ENCODE data around the gene ATP8B4.

The ATP8B4 gene

DNA sequence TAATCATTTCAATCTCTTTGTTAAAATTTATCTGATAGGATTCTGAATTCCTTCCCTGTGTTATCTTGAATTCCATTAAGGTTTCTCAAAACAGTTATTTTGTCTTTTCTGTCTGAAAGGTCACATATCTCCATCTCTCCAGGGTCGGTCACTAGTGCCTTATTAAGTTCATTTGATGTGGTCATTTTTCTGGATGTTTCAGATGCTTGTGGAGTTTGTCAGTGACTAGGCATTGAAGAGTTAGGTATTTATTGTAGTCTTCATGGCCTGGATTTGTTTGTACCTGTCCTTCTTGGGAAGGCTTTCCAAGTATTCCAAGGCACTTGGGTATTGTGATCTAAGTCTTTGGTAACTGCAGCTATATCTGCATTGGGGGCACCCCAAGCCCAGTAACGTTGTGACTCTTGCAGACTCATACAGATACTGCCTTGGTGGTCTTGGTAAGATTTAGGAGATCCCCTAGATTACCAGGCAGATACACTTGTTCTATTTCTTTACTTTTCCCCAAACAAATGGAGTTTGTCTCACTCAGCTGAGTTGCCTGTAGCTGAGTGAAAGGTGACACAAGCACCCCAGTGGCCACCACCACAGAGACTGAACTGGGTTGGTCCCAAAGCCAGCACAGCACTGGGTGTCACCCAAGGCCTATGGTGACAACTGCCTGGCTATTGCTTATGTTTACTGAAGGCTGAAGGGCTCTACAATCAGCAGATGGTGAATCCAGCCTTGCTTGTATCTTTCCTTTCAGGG is 44.1 kb upstream of the ATP8B4 start:
- no peak for TF ChIP-seq CEBPB (IDR thresholded peaks at IDR 0.05)
- no peak for TF ChIP-seq NFIC (IDR thresholded peaks at IDR 0.05)
- TF ChIP-seq, protein P1, sequence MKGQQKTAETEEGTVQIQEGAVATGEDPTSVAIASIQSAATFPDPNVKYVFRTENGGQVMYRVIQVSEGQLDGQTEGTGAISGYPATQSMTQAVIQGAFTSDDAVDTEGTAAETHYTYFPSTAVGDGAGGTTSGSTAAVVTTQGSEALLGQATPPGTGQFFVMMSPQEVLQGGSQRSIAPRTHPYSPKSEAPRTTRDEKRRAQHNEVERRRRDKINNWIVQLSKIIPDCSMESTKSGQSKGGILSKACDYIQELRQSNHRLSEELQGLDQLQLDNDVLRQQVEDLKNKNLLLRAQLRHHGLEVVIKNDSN (IDR thresholded peaks at IDR 0.05) = no peak

DNA sequence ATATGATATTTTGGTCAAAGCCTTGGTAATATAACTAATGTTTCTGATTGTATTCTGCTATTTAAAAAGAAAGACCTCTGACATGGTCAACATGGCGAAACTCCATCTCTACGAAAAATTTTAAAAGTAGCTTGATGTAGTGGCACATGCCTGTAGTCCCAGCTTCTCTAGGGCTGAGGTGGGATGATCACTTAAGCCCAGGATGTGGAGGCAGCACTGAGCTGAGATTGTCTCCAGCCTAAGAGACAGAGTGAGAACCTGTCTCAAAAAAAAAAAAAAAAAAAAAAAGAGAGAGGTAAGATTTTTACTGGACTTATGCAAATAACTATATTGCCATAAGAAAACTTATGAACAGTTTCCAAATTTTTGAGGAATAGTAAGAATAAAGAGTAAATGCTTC is 32.4 kb upstream of the ATP8B4 start:
- TF ChIP-seq CREB1 (IDR thresholded peaks at IDR 0.05; ENCODE audit: low read depth) (no peak), EP300 (IDR thresholded peaks at IDR 0.05; ENCODE audit: borderline replicate concordance) (no peak), CEBPB (IDR thresholded peaks at IDR 0.05) (no peak), RAD21 (IDR thresholded peaks at IDR 0.05; ENCODE audit: low read depth) (no peak), NFIC (IDR thresholded peaks at IDR 0.05) (no peak), FOXM1 (IDR thresholded peaks at IDR 0.05; ENCODE audit: borderline replicate concordance, low read depth) (no peak), TAF1 (IDR thresholded peaks at IDR 0.05; ENCODE audit: low read depth) (no peak), TEAD4 (IDR thresholded peaks at IDR 0.05) (no peak), TCF12 (IDR thresholded peaks at IDR 0.05; ENCODE audit: low read depth) (no peak), ZBTB7A (IDR thresholded peaks at IDR 0.05; ENCODE audit: low read depth) (no peak), EGR1 (IDR thresholded peaks at IDR 0.05) (no peak), YY1 (IDR thresholded peaks at IDR 0.05; ENCODE audit: low read depth) (no peak)
- TF ChIP-seq, protein P1 (IDR thresholded peaks at IDR 0.05) = no peak
- TF ChIP-seq, protein P2, sequence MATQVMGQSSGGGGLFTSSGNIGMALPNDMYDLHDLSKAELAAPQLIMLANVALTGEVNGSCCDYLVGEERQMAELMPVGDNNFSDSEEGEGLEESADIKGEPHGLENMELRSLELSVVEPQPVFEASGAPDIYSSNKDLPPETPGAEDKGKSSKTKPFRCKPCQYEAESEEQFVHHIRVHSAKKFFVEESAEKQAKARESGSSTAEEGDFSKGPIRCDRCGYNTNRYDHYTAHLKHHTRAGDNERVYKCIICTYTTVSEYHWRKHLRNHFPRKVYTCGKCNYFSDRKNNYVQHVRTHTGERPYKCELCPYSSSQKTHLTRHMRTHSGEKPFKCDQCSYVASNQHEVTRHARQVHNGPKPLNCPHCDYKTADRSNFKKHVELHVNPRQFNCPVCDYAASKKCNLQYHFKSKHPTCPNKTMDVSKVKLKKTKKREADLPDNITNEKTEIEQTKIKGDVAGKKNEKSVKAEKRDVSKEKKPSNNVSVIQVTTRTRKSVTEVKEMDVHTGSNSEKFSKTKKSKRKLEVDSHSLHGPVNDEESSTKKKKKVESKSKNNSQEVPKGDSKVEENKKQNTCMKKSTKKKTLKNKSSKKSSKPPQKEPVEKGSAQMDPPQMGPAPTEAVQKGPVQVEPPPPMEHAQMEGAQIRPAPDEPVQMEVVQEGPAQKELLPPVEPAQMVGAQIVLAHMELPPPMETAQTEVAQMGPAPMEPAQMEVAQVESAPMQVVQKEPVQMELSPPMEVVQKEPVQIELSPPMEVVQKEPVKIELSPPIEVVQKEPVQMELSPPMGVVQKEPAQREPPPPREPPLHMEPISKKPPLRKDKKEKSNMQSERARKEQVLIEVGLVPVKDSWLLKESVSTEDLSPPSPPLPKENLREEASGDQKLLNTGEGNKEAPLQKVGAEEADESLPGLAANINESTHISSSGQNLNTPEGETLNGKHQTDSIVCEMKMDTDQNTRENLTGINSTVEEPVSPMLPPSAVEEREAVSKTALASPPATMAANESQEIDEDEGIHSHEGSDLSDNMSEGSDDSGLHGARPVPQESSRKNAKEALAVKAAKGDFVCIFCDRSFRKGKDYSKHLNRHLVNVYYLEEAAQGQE (IDR thresholded peaks at IDR 0.05; ENCODE audit: low read depth) = no peak
- TF ChIP-seq, protein P3, sequence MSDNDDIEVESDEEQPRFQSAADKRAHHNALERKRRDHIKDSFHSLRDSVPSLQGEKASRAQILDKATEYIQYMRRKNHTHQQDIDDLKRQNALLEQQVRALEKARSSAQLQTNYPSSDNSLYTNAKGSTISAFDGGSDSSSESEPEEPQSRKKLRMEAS (IDR thresholded peaks at IDR 0.05) = no peak

DNA sequence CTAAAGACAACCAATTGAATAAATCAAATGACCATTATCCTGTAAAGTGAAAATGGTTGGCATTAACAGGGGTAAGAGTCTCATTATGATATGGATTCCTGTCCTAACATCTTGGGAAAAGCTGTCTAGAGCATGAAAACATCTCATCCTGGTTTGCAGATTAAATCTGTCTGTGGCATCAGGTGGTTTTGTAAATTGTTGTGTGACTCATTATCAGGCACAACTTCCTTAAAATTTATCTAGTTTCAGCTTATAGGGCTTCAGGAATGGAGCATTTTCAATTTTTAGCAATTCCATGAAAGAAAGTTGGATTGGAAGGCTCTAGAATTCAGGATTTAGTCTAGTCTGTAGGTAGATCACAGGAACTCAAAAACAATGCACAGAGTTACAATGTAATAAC is 31.8 kb upstream of the ATP8B4 start:
- no peak for TF ChIP-seq CEBPB (IDR thresholded peaks at IDR 0.05)
- no peak for TF ChIP-seq CREB1 (IDR thresholded peaks at IDR 0.05; ENCODE audit: low read depth)
- no peak for TF ChIP-seq FOXM1 (IDR thresholded peaks at IDR 0.05; ENCODE audit: borderline replicate concordance, low read depth)
- TF ChIP-seq TEAD4 (IDR thresholded peaks at IDR 0.05) = no peak
- no peak for TF ChIP-seq EGR1 (IDR thresholded peaks at IDR 0.05)
- TF ChIP-seq, protein P1 (IDR thresholded peaks at IDR 0.05) = no peak
- TF ChIP-seq YY1 (IDR thresholded peaks at IDR 0.05; ENCODE audit: low read depth) = no peak
- no peak for TF ChIP-seq EP300 (IDR thresholded peaks at IDR 0.05; ENCODE audit: borderline replicate concordance)
- TF ChIP-seq, protein P3 (IDR thresholded peaks at IDR 0.05) = no peak
- TF ChIP-seq NFIC (IDR thresholded peaks at IDR 0.05) = no peak
- no peak for TF ChIP-seq TAF1 (IDR thresholded peaks at IDR 0.05; ENCODE audit: low read depth)
- no peak for TF ChIP-seq TCF12 (IDR thresholded peaks at IDR 0.05; ENCODE audit: low read depth)
- no peak for TF ChIP-seq ZBTB7A (IDR thresholded peaks at IDR 0.05; ENCODE audit: low read depth)
- no peak for TF ChIP-seq RAD21 (IDR thresholded peaks at IDR 0.05; ENCODE audit: low read depth)
- TF ChIP-seq, protein P2 (IDR thresholded peaks at IDR 0.05; ENCODE audit: low read depth) = no peak

DNA sequence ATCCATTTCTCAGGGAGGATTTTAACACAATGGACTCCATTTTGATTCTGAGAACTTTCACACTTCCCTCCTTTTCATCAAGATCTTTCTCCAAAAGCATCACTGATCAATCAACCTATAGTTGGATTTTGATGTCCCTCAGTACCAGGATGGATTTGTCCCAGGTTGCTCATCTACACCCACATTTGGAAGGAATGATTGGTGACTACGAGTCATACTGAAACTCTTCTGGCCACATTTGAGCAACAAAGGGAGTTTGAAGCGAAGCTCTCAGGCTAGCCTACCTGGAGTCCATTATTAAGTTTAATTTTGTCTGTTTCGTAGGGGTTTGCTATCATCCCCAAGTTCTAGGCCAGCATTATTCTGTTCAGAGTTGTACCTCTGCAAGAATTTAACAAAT is 31.3 kb upstream of the ATP8B4 start:
- no peak for TF ChIP-seq TEAD4 (IDR thresholded peaks at IDR 0.05)
- TF ChIP-seq ZBTB7A (IDR thresholded peaks at IDR 0.05; ENCODE audit: low read depth) = no peak
- TF ChIP-seq, protein P1 (IDR thresholded peaks at IDR 0.05) = no peak
- TF ChIP-seq, protein P2 (IDR thresholded peaks at IDR 0.05; ENCODE audit: low read depth) = no peak
- no peak for TF ChIP-seq YY1 (IDR thresholded peaks at IDR 0.05; ENCODE audit: low read depth)
- no peak for TF ChIP-seq EP300 (IDR thresholded peaks at IDR 0.05; ENCODE audit: borderline replicate concordance)
- no peak for TF ChIP-seq CEBPB (IDR thresholded peaks at IDR 0.05)
- TF ChIP-seq RAD21 (IDR thresholded peaks at IDR 0.05; ENCODE audit: low read depth) = no peak
- TF ChIP-seq, protein P3 (IDR thresholded peaks at IDR 0.05) = no peak
- no peak for TF ChIP-seq EGR1 (IDR thresholded peaks at IDR 0.05)
- TF ChIP-seq CREB1 (IDR thresholded peaks at IDR 0.05; ENCODE audit: low read depth) = no peak
- no peak for TF ChIP-seq TCF12 (IDR thresholded peaks at IDR 0.05; ENCODE audit: low read depth)
- no peak for TF ChIP-seq FOXM1 (IDR thresholded peaks at IDR 0.05; ENCODE audit: borderline replicate concordance, low read depth)
- TF ChIP-seq NFIC (IDR thresholded peaks at IDR 0.05) = no peak
- TF ChIP-seq TAF1 (IDR thresholded peaks at IDR 0.05; ENCODE audit: low read depth) = no peak

All from Ishikawa (cell line).